Activated naive CD4-positive, alpha-beta T cell treated with anti-CD3 and anti-CD28 coated beads for 36 hours (primary cell): ENCODE results near the gene HECTD2. TPM values are rescaled to one million over a fixed set of nuclear protein-coding genes. Genes with fewer than 3 reads are reported as not detected.

Source experiments
- CTCF ChIA-PET: fragments of 350-600 bp; sonication (Branson Sonifier 250); formaldehyde crosslinking; loops from one replicate; lab custom pipeline; 2021; ENCODE audit warnings: antibody characterized with exemption; lab: Charles Lee
- DNase-seq: peaks from one replicate; pipeline ENCODE4 v3.0.0-alpha.2; 2020
- H3K27ac Mint-ChIP-seq: one replicate; pipeline ENCODE4 v1.8.0; 2021; ENCODE audit warnings: mild to moderate bottlenecking, mixed read lengths
- H3K27me3 Mint-ChIP-seq: one replicate; pipeline ENCODE4 v1.8.0; 2021; ENCODE audit warnings: low read depth, mixed read lengths
- H3K36me3 Mint-ChIP-seq: one replicate; pipeline ENCODE4 v1.8.0; 2021; ENCODE audit warnings: low read depth, mixed read lengths
- H3K4me1 Mint-ChIP-seq: one replicate; pipeline ENCODE4 v1.8.0; 2021; ENCODE audit warnings: low read depth, mixed read lengths
- H3K4me3 Mint-ChIP-seq: one replicate; pipeline ENCODE4 v1.8.0; 2021; ENCODE audit warnings: mild to moderate bottlenecking, moderate library complexity, mixed read lengths
- H3K9me3 Mint-ChIP-seq: one replicate; pipeline ENCODE4 v1.8.0; 2021; ENCODE audit warnings: mixed read lengths
- intact Hi-C: fragments of 100-400 bp; cut with micrococcal nuclease; formaldehyde crosslinking; loops from one replicate; pipeline ENCODE4 v1.15.1; 2023
- total RNA-seq, 2 experiments: library from RNA; stranded (reverse); gene quantifications; one replicate each; pipeline ENCODE4 v1.2.3, GENCODE V29; 2021

Gene HECTD2
- total RNA-seq, 2 experiments from 2014 or later, result 2.3 to 3.1 TPM

DNA sequence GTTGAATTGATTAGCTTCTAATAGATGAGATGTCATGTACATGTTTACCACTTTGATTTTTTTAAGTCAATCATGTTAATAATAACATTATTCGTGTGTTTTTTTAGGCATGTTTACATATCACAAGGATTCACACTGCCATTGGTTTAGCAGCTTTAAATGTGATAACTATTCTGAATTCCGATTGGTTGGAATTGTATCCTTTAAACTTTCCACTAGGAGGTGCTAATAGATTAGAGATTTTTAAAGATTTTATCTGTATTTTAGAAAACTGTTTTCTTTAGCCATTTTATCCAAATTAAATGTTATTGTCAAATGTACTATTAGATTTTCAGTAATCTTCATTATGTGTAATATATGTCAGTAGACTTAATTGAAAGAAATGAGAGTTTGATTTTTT lies 83.2 kb downstream of the HECTD2 start:
- H3K4me3 Mint-ChIP-seq, result no peak overlapping the region
- H3K36me3 Mint-ChIP-seq, result no peaks in the 10 kb centered on the region
- no peak overlapping the region for H3K27ac Mint-ChIP-seq
- no peaks in the 10 kb centered on the region for H3K4me1 Mint-ChIP-seq
- intact Hi-C loops, result loop anchor here (2.0 kb wide), 1 partner anchor 419 kb away; no protein-coding TSS in a partner anchor
- no peaks in the 10 kb centered on the region for H3K27me3 Mint-ChIP-seq
- H3K9me3 Mint-ChIP-seq, result no peaks in the 10 kb centered on the region
- no peak for DNase-seq
- CTCF ChIA-PET, result interaction anchor here (1.4 kb wide), 1 partner anchor 141 kb away, joined by 5 read pairs; no protein-coding TSS in a partner anchor

DNA sequence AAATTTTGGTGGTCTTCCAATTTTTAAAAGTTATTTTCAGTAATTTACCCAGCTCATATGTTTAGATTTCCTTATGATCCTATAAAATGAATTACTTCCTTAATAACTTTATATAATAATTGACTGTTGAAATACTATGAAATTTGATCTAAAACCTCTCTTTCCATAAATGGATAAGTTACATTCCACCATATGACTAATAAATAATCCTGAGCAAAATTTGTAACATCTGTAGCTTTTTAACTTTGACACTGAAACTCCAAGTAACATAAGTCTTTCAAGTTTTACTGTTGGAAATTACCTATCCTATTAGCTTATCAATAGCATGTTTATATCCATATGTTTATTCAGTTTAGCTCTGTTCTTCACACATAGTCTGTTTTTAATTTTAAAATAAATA lies 85.3 kb downstream of the HECTD2 start:
- no peak for DNase-seq
- CTCF ChIA-PET, result interaction anchor here (0.6 to 2.0 kb wide), 4 partner anchors 141 to 200 kb away, joined by 3 to 4 read pairs (median 4); no protein-coding TSS in a partner anchor
- Mint-ChIP-seq H3K27me3 (no peaks in the 10 kb centered on the region), H3K4me1 (no peaks in the 10 kb centered on the region), H3K9me3 (no peaks in the 10 kb centered on the region), H3K27ac (no peak overlapping the region), H3K36me3 (no peaks in the 10 kb centered on the region), H3K4me3 (no peak overlapping the region)
- intact Hi-C loops, result no loop called here

DNA sequence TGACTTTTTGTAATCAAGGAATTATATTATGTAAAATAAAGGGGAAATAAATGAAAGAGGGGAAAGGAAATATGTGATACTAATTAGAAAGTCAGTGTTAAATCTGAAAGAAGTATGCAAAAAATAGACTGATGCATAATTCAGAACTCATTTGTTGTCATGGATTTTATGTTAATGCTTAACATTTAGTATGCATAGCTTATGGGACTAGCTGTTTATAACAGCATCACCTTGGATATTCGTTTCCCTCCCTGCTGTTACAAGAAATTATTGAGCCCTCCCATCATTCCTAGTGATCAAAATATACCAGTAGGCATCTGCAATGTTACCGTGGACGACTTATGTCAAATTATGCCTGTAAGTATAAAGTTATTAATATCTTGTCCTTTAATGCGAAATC lies 85.9 kb downstream of the HECTD2 start:
- DNase-seq, result no peak
- no peaks in the 10 kb centered on the region for H3K9me3 Mint-ChIP-seq
- H3K4me1 Mint-ChIP-seq, result no peaks in the 10 kb centered on the region
- H3K36me3 Mint-ChIP-seq, result no peaks in the 10 kb centered on the region
- no peaks in the 10 kb centered on the region for H3K27me3 Mint-ChIP-seq
- H3K4me3 Mint-ChIP-seq, result no peak overlapping the region
- no peak overlapping the region for H3K27ac Mint-ChIP-seq
- CTCF ChIA-PET, result interaction anchor here (1.1 to 2.0 kb wide), 2 partner anchors 140 to 198 kb away, joined by 4 read pairs; no protein-coding TSS in a partner anchor
- intact Hi-C loops, result no loop called here

DNA sequence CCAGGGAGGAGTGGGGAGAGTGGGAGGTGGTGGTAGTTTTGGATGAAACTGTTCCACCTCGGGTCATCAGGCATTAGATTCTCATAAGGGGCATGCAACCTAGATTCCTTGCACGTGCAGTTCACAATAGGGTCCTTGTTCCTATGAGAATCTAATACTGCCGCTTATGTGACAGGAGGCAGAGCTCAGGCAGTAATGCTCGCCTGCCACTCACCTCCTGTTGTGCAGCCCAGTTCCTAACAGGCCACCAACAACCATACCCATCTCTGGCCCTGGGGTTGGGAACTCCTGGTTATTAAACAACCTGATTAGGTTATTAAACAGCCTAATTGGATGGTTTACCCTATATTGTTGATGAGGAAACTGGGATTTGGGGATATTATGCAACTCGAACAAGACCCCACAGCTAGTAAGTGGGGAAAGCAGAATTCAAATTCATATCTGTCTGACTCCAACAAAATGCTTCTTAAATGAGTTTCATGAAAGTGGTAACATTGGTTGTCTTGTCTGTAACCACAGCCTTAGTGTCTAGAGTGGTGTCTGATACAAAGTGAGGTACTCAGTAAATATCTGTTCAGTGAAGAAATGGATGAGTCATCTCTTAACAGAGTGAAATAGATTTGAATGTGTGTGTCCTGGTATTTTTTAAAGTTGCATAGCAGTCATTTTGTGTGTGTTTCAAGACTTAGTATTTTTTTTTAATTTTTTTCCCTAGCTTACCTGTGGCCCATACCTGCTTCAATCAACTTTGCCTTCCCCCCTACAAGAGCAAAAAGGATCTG lies 101.6 kb downstream of the HECTD2 start:
- Mint-ChIP-seq H3K4me3 (no peak overlapping the region), H3K27ac (no peak overlapping the region), H3K36me3 (no peaks in the 10 kb centered on the region), H3K4me1 (peaks cover 2% of the 10 kb centered on the region), H3K27me3 (no peaks in the 10 kb centered on the region), H3K9me3 (no peaks in the 10 kb centered on the region)
- CTCF ChIA-PET, result no interaction called here
- DNase-seq, result no peak
- intact Hi-C loops, result no loop called here

DNA sequence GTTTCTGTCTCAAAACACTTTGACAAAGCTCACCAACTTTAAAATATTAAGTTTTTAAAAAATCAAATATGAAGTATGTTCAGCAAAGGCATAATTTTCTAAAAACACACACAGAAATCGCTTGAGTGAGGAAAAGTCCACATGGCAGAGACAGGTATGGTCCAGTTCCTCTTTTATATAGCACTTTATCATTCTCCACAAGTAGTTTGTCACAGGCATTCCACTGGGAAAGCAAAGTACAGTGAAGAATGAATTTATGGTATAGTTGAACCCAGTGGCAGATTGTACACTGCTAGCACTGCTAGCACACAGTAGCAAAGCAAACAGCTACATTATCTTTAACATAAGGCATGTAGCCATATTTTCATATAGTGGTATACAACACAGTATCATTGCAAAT lies 102.3 kb downstream of the HECTD2 start:
- H3K36me3 Mint-ChIP-seq, result no peaks in the 10 kb centered on the region
- intact Hi-C loops, result no loop called here
- peaks cover 2% of the 10 kb centered on the region for H3K4me1 Mint-ChIP-seq
- no peak overlapping the region for H3K27ac Mint-ChIP-seq
- H3K9me3 Mint-ChIP-seq, result no peaks in the 10 kb centered on the region
- CTCF ChIA-PET, result no interaction called here
- no peak overlapping the region for H3K4me3 Mint-ChIP-seq
- DNase-seq, result no peak
- no peaks in the 10 kb centered on the region for H3K27me3 Mint-ChIP-seq

DNA sequence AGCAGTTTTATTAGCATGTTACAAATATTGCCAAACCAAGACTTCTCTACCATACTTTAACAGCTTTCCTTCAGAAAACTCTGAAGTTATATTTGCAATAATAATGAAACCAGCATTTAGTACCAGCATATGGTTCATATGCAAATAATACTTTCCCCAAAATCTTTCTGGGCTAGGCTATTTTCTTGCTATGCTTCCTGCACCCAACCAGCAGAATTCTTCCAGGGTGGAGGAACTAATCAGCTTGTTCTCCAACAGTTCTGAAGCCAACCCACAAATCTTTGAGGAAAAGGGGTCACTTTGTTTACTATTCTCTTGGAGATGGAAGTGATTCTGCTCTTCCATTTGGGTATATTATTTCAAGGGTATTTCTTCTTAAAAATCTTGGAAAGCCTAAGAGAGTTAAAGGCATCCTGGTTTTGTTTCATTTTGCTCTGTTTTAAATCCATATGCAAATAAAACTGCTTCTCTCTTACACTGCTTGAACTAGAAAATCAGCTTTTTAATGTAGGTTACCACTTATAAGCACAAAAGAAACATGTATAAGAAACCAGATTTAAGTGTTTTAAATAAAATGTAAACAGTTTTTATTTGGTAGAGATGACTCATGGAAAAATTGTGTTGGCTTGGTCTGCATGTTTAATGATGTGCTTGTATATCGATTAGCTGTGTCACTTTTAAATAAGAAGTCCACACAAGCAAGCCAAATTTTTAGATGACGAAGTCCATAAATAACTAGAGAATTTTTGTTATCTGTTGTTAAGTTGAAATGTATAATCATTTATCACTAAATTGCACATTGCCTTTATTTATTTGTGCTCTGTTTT lies 103.7 kb downstream of the HECTD2 start:
- Mint-ChIP-seq H3K27ac (no peak overlapping the region), H3K4me3 (no peak overlapping the region), H3K4me1 (peaks cover 2% of the 10 kb centered on the region), H3K36me3 (peaks cover 3% of the 10 kb centered on the region), H3K9me3 (peaks cover 2% of the 10 kb centered on the region), H3K27me3 (no peaks in the 10 kb centered on the region)
- CTCF ChIA-PET, result no interaction called here
- DNase-seq, result no peak
- intact Hi-C loops, result no loop called here

DNA sequence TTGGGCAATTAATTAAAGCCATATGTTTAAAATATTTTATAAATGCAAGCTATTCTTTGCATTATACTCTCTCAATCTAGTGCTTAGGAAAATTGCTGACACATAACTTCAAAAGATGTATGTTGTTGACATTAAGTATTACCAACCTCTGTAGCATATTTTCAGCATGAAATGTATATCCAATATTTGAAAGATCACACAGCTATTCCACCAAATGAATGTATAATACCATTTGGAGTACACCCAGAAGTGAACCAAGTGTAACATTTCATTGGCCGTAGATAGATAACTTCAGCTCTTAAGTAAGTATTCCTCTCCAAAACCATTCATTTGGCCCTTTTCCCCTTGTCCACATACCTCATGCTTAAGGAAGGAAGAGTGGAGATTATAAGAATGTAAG lies 104.6 kb downstream of the HECTD2 start:
- H3K9me3 Mint-ChIP-seq, result peaks cover 2% of the 10 kb centered on the region
- peaks cover 2% of the 10 kb centered on the region for H3K4me1 Mint-ChIP-seq
- H3K4me3 Mint-ChIP-seq, result no peak overlapping the region
- intact Hi-C loops, result no loop called here
- CTCF ChIA-PET, result no interaction called here
- DNase-seq, result no peak
- H3K27me3 Mint-ChIP-seq, result no peaks in the 10 kb centered on the region
- H3K27ac Mint-ChIP-seq, result no peak overlapping the region
- H3K36me3 Mint-ChIP-seq, result peaks cover 5% of the 10 kb centered on the region

DNA sequence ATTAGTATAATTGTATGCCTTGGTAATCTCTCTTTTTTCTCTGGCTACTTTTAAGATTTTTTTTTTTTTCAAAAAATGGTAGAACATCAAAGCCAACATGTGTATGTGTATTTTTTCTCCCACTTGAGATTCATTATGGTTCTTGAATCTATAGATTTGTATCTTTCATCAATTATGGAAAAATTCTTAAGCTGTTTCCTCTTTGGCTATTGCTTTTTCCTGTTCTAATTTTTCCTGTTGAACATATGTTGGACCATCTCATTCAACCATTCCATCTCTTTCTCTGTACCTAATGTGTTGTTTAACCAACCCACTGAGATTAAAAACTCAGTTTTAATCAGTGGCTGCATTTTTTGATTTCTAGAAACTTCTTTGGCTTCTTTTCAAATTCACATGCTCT lies 107.2 kb downstream of the HECTD2 start:
- peaks cover 2% of the 10 kb centered on the region for H3K9me3 Mint-ChIP-seq
- intact Hi-C loops, result no loop called here
- H3K4me3 Mint-ChIP-seq, result no peak overlapping the region
- H3K36me3 Mint-ChIP-seq, result peaks cover 5% of the 10 kb centered on the region
- no peak overlapping the region for H3K27ac Mint-ChIP-seq
- CTCF ChIA-PET, result no interaction called here
- H3K27me3 Mint-ChIP-seq, result peaks cover 3% of the 10 kb centered on the region
- DNase-seq, result no peak
- H3K4me1 Mint-ChIP-seq, result peaks cover 2% of the 10 kb centered on the region

DNA sequence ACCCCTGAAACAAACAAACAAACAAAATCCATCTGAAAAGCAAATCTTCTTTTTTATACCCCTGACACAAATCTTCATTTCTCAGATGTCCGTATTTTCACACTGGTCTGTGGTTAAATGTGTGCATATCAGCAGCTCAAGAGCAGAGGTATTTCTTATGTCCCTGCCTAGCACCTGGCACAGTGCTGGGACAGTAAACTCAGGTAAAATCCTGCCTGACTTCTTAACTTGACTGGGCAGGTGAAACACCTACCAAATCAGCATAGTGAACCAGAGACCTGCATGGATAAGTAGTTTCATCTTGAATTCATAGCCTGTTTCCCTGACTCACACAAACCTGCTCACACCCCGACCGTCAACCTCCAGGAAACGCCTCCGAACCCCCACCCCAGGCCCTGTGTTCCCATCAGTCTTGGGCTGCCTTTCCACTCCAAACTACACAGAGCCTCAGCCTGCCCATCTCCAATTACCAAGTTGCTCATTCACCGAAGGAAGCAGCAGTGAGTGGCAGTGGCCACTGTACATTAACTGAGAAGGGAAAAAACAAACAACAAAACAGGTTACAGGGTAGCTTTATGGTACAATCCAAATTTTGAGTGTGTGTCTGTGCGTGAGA lies 109.9 kb downstream of the HECTD2 start:
- Mint-ChIP-seq H3K36me3 (peaks cover 5% of the 10 kb centered on the region), H3K4me1 (peaks cover 2% of the 10 kb centered on the region), H3K27ac (no peak overlapping the region), H3K27me3 (peaks cover 3% of the 10 kb centered on the region), H3K9me3 (peaks cover 2% of the 10 kb centered on the region), H3K4me3 (no peak overlapping the region)
- DNase-seq, result no peak
- intact Hi-C loops, result no loop called here
- CTCF ChIA-PET, result no interaction called here

DNA sequence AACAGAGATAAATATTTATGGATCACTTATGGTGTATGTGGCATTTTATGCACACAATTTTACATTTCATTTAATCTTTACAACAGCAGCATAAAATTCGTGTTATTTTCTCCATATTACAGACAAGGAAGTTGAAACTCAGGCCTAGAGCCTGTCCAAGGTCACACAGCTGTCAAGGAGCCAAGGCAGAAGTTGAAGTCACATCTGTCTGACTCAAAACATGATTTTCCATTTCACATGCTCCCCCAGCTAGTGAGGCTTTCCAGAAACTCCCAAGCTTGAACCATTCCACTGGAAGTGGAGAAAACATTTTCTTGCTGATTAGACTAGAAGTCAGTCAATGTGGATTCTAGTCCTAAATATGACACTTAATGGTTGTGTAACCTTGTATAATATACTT lies 110.5 kb downstream of the HECTD2 start:
- DNase-seq, result no peak
- Mint-ChIP-seq H3K36me3 (peaks cover 5% of the 10 kb centered on the region), H3K27me3 (peaks cover 3% of the 10 kb centered on the region), H3K4me3 (no peak overlapping the region), H3K4me1 (peaks cover 2% of the 10 kb centered on the region), H3K9me3 (peaks cover 2% of the 10 kb centered on the region), H3K27ac (no peak overlapping the region)
- intact Hi-C loops, result no loop called here
- CTCF ChIA-PET, result interaction anchor here (0.6 kb wide), 1 partner anchor 30 kb away, joined by 4 read pairs; no protein-coding TSS in a partner anchor

DNA sequence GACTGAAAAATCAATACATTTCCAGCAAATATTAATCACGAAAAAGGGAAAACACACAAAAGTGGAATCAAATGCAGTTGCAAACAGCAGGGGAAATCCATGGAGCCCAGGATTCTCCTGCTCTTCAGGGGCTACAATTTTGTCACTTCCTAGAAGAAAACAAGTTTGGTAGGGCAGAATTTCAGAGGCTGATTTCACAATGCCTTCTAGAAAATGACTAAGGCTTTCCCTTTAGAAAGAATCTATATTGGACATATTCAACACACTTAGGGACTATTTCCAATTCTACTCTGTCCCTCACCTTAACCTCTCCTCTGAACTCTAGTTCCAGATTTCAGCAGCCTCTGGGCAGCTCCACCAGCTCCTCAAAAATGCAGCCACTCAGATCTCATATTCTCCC lies 111.3 kb downstream of the HECTD2 start:
- CTCF ChIA-PET, result no interaction called here
- no peak overlapping the region for H3K4me3 Mint-ChIP-seq
- H3K27ac Mint-ChIP-seq, result no peak overlapping the region
- no peak for DNase-seq
- H3K9me3 Mint-ChIP-seq, result peaks cover 2% of the 10 kb centered on the region
- H3K36me3 Mint-ChIP-seq, result peaks cover 5% of the 10 kb centered on the region
- peaks cover 3% of the 10 kb centered on the region for H3K27me3 Mint-ChIP-seq
- intact Hi-C loops, result no loop called here
- peaks cover 1% of the 10 kb centered on the region for H3K4me1 Mint-ChIP-seq

DNA sequence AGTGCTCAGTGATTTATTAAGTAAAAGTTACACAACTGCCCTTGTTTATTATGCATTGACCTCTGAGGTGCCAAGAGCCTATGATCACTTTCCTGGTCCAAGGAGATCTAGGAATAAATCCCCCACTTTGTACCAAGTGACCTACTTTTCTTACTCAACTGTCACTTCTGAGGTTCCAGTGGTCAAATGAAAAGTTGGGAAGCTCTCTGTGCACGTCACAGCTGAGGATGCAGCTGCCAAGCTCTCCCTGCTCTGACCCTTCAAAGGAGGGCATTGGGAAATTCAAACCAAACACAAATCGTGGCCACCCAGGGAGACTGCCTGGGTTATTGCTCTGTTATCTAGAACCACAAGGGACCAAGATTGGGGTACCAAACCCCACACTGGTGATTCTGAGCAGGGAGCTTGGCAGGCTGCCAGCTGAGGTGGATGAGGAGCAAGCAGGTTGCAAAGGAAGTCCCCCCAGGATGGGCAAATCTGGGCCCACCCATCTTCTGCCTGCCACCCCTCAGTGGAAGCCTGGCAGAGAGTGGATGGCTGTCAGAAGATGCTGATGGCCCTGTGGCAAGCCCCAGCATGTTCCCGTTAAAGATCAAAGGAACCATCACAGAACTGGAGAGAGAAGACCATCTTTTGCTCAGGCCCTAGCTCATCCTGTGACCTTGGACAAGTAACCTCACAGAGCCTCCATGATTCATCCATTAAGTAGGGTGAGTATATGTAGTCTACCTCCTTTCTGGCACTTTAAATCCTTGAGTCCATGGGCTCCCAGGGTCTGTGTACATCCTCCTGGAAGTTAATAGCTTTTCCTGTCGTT lies 116.0 kb downstream of the HECTD2 start:
- Mint-ChIP-seq H3K27me3 (peaks cover 14% of the 10 kb centered on the region), H3K36me3 (no peaks in the 10 kb centered on the region)
- intact Hi-C loops, result no loop called here

More for the DNA sequence above, 116.0 kb downstream of the HECTD2 start:
- no peak for DNase-seq
- CTCF ChIA-PET, result no interaction called here
- no peak overlapping the region for H3K4me3 Mint-ChIP-seq
- no peaks in the 10 kb centered on the region for H3K9me3 Mint-ChIP-seq
- H3K4me1 Mint-ChIP-seq, result no peaks in the 10 kb centered on the region
- no peak overlapping the region for H3K27ac Mint-ChIP-seq
